ENCODE measurements around the gene ZIC4. TPM values are rescaled to one million over a fixed set of nuclear protein-coding genes. Genes with fewer than 3 reads are reported as not detected.

ZIC4 gene
- total and polyA plus RNA-seq, 2 donors (not counting 1 experiment from before 2014, with no cell fraction given), result not detected

DNA sequence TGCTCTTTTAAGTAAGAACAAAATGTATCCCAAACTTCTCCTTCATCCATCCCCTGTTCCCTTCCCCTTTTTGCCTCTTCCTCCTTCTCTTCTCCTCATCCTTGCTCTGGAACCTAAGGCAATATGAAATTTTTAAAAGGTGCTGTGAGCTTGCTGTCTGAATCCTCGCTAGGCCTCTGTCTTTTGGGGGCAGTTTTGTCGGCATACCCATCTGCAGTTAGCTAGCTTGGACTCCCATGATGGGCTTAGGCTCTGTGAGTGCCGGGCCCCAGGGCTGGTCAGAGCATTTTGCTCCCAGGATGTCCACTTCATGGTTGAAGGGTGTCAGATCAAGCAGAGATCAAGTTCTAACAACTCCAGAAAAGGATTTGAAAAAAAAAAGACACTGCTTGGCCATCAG is 21.4 kb upstream of the ZIC4 start:
- TF ChIP-seq, protein P1, sequence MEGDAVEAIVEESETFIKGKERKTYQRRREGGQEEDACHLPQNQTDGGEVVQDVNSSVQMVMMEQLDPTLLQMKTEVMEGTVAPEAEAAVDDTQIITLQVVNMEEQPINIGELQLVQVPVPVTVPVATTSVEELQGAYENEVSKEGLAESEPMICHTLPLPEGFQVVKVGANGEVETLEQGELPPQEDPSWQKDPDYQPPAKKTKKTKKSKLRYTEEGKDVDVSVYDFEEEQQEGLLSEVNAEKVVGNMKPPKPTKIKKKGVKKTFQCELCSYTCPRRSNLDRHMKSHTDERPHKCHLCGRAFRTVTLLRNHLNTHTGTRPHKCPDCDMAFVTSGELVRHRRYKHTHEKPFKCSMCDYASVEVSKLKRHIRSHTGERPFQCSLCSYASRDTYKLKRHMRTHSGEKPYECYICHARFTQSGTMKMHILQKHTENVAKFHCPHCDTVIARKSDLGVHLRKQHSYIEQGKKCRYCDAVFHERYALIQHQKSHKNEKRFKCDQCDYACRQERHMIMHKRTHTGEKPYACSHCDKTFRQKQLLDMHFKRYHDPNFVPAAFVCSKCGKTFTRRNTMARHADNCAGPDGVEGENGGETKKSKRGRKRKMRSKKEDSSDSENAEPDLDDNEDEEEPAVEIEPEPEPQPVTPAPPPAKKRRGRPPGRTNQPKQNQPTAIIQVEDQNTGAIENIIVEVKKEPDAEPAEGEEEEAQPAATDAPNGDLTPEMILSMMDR (conservative IDR thresholded peaks at IDR 0.05 in 1 of 2, IDR thresholded peaks at IDR 0.05 in 1 of 2; ENCODE audit: low read depth in 1 of 2, low read length in 2 of 2), result no peak
- no peak for TF ChIP-seq EZH2 (IDR thresholded peaks at IDR 0.05; ENCODE audit: low read length, missing control alignments)
- Histone ChIP-seq H3K4me3 (replicated peaks in 1 of 4; ENCODE audit: control extremely low read depth in 1 of 4, insufficient read depth in 1 of 4, low read depth in 3 of 4, low read length in 4 of 4) (no peak overlapping the region), H2AFZ (ENCODE audit: low read length) (no peak overlapping the region), H3K4me2 (ENCODE audit: extremely low read depth, insufficient read depth, low read length) (no peak overlapping the region), H3K36me3 (ENCODE audit: control insufficient read depth, insufficient read depth, low read length) (no peaks in the 10 kb centered on the region), H3K79me2 (ENCODE audit: control insufficient read depth, insufficient read depth, low read length) (no peaks in the 10 kb centered on the region), H3K27me3 (ENCODE audit: control insufficient read depth, insufficient read depth, low read length) (peaks cover 23% of the 10 kb centered on the region), H4K20me1 (ENCODE audit: control insufficient read depth, extremely low read depth, insufficient read depth, low read length) (no peaks in the 10 kb centered on the region), H3K4me1 (ENCODE audit: control insufficient read depth, extremely low read depth, insufficient read depth, low read length) (no peaks in the 10 kb centered on the region), H3K9me3 (ENCODE audit: control insufficient read depth, insufficient read depth, low read depth, low read length) (no peaks in the 10 kb centered on the region), H3K9ac (ENCODE audit: insufficient read depth, low read length) (no peak overlapping the region), H3K27ac (ENCODE audit: insufficient read depth, low read length) (no peak overlapping the region)
- DNase-seq (ENCODE audit: low read depth in 2 of 2), result no peak

DNA sequence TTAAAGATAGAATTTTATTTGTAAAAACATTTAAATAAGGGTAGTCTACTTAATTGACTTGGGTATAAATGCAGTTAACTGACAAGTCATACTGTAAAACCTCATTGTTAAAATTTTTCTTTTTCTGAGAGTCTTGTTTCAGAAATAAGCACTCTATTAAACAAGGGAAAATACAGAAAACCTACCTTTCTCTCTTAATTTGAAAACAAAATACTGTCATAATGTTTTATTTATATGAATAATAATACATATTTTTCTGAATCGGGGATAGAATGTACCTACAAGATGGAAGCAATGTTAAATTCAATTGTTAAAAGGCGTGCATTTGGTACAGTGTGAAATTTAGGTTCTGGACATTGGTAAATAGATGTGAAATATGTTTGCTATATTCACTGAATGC is 20.6 kb upstream of the ZIC4 start:
- H3K36me3 ChIP-seq (ENCODE audit: control insufficient read depth, insufficient read depth, low read length), result no peaks in the 10 kb centered on the region
- no peaks in the 10 kb centered on the region for H3K9me3 ChIP-seq (ENCODE audit: control insufficient read depth, insufficient read depth, low read depth, low read length)
- H3K9ac ChIP-seq (ENCODE audit: insufficient read depth, low read length), result no peak overlapping the region
- DNase-seq (ENCODE audit: low read depth in 2 of 2), result no peak
- no peaks in the 10 kb centered on the region for H4K20me1 ChIP-seq (ENCODE audit: control insufficient read depth, extremely low read depth, insufficient read depth, low read length)
- H2AFZ ChIP-seq (ENCODE audit: low read length), result no peak overlapping the region
- peaks cover 31% of the 10 kb centered on the region for H3K27me3 ChIP-seq (ENCODE audit: control insufficient read depth, insufficient read depth, low read length)
- H3K27ac ChIP-seq (ENCODE audit: insufficient read depth, low read length), result no peak overlapping the region
- H3K4me2 ChIP-seq (ENCODE audit: extremely low read depth, insufficient read depth, low read length), result no peak overlapping the region
- TF ChIP-seq, protein P1 (conservative IDR thresholded peaks at IDR 0.05 in 1 of 2, IDR thresholded peaks at IDR 0.05 in 1 of 2; ENCODE audit: low read depth in 1 of 2, low read length in 2 of 2), result no peak
- TF ChIP-seq EZH2 (IDR thresholded peaks at IDR 0.05; ENCODE audit: low read length, missing control alignments), result no peak
- no peaks in the 10 kb centered on the region for H3K4me1 ChIP-seq (ENCODE audit: control insufficient read depth, extremely low read depth, insufficient read depth, low read length)
- no peaks in the 10 kb centered on the region for H3K79me2 ChIP-seq (ENCODE audit: control insufficient read depth, insufficient read depth, low read length)
- no peak overlapping the region for H3K4me3 ChIP-seq (replicated peaks in 1 of 4; ENCODE audit: control extremely low read depth in 1 of 4, insufficient read depth in 1 of 4, low read depth in 3 of 4, low read length in 4 of 4)

DNA sequence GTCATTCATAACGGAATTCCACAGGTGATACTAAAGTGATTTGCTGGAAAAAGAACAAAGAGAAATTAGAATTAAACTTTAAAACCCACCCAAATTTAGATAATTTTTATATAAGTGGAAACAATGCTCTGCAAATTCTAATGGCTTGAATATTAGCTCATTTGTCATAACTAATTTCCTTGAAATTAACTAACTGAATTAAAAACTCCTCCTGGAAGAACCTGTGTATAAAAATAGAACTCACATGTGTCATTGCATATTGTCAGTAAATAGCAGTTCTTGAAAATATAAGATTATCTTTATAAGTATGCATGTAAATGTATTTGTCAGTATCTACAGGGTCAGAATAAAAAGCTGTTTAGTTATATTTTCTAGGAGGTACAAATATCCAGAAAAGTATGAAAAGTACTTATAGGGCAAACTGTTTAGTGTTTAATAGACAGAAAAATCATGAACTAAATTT is 19.1 kb upstream of the ZIC4 start:
- no peak overlapping the region for H3K4me2 ChIP-seq (ENCODE audit: extremely low read depth, insufficient read depth, low read length)
- H3K4me3 ChIP-seq (replicated peaks in 1 of 4; ENCODE audit: control extremely low read depth in 1 of 4, insufficient read depth in 1 of 4, low read depth in 3 of 4, low read length in 4 of 4), result no peak overlapping the region
- no peaks in the 10 kb centered on the region for H3K4me1 ChIP-seq (ENCODE audit: control insufficient read depth, extremely low read depth, insufficient read depth, low read length)
- no peaks in the 10 kb centered on the region for H4K20me1 ChIP-seq (ENCODE audit: control insufficient read depth, extremely low read depth, insufficient read depth, low read length)
- no peaks in the 10 kb centered on the region for H3K36me3 ChIP-seq (ENCODE audit: control insufficient read depth, insufficient read depth, low read length)
- H3K27me3 ChIP-seq (ENCODE audit: control insufficient read depth, insufficient read depth, low read length), result peaks cover 45% of the 10 kb centered on the region
- no peaks in the 10 kb centered on the region for H3K79me2 ChIP-seq (ENCODE audit: control insufficient read depth, insufficient read depth, low read length)
- no peak overlapping the region for H3K9ac ChIP-seq (ENCODE audit: insufficient read depth, low read length)
- H2AFZ ChIP-seq (ENCODE audit: low read length), result no peak overlapping the region
- H3K9me3 ChIP-seq (ENCODE audit: control insufficient read depth, insufficient read depth, low read depth, low read length), result no peaks in the 10 kb centered on the region
- TF ChIP-seq, protein P1 (conservative IDR thresholded peaks at IDR 0.05 in 1 of 2, IDR thresholded peaks at IDR 0.05 in 1 of 2; ENCODE audit: low read depth in 1 of 2, low read length in 2 of 2), result no peak
- no peak for TF ChIP-seq EZH2 (IDR thresholded peaks at IDR 0.05; ENCODE audit: low read length, missing control alignments)
- H3K27ac ChIP-seq (ENCODE audit: insufficient read depth, low read length), result no peak overlapping the region
- no peak for DNase-seq (ENCODE audit: low read depth in 2 of 2)
